ENCODE results near the gene M6PR.

M6PR gene

DNA sequence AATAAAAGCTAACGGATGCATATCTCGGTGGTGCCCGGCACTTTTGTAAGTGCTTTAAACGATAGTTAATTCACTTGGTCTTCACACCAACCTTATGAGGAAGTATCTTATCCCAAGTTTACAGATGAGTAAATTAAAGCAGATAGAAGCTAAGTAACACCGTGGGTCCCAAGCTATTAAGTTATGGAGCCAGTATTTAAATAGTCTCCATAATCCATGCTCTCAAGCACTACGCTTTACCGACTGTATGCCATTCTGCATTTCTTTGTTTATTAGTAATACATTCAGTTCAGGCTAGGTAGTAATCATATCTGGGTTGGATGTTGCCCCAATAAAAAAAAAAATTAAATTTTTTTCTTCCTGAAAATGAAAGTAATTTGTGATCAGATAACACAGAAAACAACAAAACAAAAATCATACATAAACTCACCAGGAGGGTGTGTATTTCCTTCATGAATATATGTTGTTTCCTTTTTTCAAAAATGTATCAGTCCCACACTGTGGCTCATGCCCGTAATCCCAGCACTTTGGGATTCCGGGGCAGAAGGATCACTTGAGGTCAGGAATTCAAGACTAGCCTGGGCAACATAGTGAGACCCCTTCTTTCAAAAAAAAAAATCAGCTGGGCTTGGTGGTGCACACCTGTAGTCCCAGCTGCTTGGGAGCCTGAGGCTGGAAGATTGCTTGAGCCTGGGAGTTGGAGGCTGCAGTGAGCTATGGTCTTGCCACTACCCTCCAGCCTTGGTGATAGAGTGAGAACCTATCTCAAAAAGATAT lies 1.4 kb upstream of the M6PR start:
- DNase-seq (ENCODE audit: extremely low read depth, low read depth) = no peak
- TF ChIP-seq, protein P1, sequence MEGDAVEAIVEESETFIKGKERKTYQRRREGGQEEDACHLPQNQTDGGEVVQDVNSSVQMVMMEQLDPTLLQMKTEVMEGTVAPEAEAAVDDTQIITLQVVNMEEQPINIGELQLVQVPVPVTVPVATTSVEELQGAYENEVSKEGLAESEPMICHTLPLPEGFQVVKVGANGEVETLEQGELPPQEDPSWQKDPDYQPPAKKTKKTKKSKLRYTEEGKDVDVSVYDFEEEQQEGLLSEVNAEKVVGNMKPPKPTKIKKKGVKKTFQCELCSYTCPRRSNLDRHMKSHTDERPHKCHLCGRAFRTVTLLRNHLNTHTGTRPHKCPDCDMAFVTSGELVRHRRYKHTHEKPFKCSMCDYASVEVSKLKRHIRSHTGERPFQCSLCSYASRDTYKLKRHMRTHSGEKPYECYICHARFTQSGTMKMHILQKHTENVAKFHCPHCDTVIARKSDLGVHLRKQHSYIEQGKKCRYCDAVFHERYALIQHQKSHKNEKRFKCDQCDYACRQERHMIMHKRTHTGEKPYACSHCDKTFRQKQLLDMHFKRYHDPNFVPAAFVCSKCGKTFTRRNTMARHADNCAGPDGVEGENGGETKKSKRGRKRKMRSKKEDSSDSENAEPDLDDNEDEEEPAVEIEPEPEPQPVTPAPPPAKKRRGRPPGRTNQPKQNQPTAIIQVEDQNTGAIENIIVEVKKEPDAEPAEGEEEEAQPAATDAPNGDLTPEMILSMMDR (IDR thresholded peaks at IDR 0.05; ENCODE audit: low read depth, low read length) = no peak

DNA sequence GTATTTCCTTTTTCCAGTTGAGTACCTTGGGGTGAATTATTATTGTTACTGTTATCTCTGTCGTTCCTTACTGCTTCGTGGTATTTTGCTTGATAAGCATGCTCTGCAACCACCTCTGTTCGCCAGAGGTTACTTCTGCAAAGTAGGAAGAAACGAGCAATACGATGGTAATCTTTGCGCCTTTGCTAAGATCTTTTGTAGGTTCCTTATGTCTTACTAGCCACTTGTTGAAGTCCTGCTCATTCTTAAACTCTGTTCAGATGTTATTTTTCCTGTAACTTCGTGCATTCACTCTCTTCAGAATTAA lies 729 bp upstream of the M6PR start:
- TF ChIP-seq, protein P1 (IDR thresholded peaks at IDR 0.05; ENCODE audit: low read depth, low read length) = no peak
- no peak for DNase-seq (ENCODE audit: extremely low read depth, low read depth)

DNA sequence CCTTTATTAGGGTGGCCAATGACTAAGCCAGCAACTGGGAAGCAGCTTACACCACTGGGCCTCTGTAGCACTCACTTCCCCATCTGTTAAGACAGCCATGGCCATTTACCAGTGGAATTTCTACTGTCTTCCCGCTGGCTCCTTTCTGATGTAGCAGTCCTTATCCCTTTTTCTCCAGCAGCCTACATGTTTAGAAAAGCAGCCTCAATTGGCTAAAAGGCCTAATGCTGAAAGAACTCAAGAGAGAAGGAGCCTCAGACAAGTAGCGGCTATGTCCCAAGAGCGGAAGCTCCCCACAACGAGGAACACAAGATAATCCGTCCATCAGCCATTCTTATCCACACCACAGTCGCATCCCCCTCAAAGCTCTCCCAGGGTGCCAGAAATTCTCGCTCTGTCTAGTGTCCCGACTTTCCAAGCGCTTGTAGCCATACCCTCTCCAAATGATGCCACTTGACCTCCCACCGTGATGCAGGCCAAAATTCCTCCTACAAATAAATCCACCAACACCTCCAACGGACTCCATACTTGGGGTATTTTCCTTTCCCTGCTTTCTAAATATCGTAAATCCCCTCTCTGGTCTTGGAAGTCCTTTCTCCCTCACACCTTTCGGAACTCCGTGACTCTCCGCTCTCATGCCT lies 624 bp downstream of the M6PR start:
- TF ChIP-seq, protein P1 (IDR thresholded peaks at IDR 0.05; ENCODE audit: low read depth, low read length) = no peak
- no peak for DNase-seq (ENCODE audit: extremely low read depth, low read depth)

DNA sequence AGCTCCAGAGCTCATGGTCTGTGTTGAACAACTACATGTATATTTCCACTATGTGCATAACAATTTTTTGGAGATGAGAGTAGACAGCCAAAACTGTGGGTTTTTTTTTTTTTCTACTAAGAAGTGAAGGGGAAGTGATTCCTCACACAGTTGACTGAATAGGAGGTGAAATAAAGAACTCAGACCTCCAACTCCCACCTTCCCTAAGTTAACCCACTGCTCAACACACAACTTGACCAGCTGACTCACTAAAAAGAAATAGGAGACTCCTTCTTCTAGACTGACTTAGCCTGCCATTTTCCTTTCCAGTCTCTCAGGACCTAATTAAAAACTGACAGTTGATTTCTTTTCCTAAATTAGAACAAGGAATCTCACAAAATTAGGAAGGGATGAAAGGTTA lies 1.7 kb downstream of the M6PR start:
- TF ChIP-seq, protein P1 (IDR thresholded peaks at IDR 0.05; ENCODE audit: low read depth, low read length) = no peak
- no peak for DNase-seq (ENCODE audit: extremely low read depth, low read depth)

DNA sequence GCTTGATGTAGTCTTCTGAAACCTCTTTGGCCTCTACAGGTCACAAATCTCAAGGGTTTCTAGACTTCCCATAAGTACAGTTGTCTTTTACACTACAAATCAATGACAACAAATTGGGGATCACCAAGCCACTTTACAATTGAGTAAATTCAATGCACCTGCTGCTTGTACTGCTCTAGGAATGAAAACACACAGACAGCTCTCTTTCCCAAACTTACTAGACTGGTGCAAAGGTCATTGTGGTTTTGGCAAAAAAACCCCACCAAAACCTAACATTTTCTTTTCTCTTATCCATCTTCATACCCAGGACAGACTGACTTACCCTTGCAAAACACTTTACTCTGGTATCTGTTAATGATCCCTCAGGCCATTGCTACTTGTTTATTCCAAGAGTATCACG lies 2.7 kb downstream of the M6PR start:
- TF ChIP-seq, protein P1 (IDR thresholded peaks at IDR 0.05; ENCODE audit: low read depth, low read length) = no peak
- no peak for DNase-seq (ENCODE audit: extremely low read depth, low read depth)

DNA sequence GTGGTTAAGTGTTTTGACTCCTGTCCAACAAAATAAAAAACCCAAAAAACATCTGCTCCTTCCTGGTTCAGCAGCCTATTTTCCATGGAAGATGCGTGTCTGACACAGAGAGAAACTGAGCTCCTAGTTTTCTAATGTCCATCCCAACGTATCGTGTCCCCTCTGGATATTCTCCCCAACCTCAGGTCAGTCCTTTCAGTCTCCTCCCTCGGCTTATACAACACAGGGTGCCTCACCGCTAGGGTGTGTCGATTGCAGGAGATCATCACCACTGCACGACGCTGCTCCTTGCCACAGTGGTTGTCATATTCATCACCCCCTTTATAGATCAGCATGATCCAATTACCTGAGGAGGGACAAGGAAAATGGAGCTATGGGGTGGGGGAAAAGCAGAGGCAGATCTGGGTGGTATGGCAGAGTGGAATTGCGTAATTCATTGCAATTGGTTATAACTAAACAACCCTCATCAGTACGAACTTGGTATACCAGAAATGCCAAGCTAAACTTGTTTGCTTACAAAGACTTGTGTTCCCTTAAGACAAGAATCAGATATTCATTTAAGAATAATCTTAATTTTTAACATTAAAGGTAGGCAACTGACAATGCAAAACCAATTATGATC lies 5.8 kb downstream of the M6PR start:
- TF ChIP-seq, protein P1 (IDR thresholded peaks at IDR 0.05; ENCODE audit: low read depth, low read length) = no peak
- no peak for DNase-seq (ENCODE audit: extremely low read depth, low read depth)
